ENCODE measurements around the gene SLC35D2.

The SLC35D2 gene

DNA sequence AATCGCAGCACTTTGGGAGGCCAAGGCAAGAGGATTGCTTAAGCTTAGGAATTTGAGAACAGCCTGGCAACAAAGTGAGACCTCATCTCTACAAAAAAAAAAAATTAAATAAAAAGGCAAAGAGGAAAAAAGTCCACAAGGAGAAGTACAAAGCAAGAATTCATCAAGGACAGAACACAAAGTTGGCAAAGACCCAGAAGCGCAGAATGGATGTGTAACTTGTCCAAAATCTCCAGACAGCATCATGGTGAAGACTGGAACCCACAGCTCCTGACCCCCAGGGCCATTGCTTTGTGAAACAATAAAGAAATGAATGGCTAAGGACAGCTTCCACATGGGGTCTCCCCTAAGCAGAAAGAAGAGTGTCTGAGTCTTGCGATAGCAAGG, 89.4 kb downstream of the SLC35D2 start:
- POLR2A ChIA-PET: no interaction called here
- TF ChIP-seq, protein P1, sequence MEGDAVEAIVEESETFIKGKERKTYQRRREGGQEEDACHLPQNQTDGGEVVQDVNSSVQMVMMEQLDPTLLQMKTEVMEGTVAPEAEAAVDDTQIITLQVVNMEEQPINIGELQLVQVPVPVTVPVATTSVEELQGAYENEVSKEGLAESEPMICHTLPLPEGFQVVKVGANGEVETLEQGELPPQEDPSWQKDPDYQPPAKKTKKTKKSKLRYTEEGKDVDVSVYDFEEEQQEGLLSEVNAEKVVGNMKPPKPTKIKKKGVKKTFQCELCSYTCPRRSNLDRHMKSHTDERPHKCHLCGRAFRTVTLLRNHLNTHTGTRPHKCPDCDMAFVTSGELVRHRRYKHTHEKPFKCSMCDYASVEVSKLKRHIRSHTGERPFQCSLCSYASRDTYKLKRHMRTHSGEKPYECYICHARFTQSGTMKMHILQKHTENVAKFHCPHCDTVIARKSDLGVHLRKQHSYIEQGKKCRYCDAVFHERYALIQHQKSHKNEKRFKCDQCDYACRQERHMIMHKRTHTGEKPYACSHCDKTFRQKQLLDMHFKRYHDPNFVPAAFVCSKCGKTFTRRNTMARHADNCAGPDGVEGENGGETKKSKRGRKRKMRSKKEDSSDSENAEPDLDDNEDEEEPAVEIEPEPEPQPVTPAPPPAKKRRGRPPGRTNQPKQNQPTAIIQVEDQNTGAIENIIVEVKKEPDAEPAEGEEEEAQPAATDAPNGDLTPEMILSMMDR (IDR thresholded peaks at IDR 0.05; ENCODE audit: control extremely low read depth, extremely low read depth, low read depth, missing control alignments): no peak
- no peak for DNase-seq (ENCODE audit: extremely low spot score)
- CTCF ChIA-PET: interaction anchor here (0.7 to 1.6 kb wide), 2 partner anchors 10 to 62 kb away, joined by 3 to 4 read pairs; no protein-coding TSS in a partner anchor

- CTCF ChIA-PET: interaction anchor here (0.7 to 1.6 kb wide), 3 partner anchors 11 to 61 kb away, joined by 3 to 4 read pairs (median 3); no protein-coding TSS in a partner anchor
These were observed 89.9 kb downstream of the SLC35D2 start for GRCh38 chr9:96293498-96294158.

GRCh38 chr9:96289392-96289791, 94.1 kb downstream of the SLC35D2 start:
- DNase-seq (ENCODE audit: extremely low spot score): no peak
- CTCF ChIA-PET: no interaction called here
- TF ChIP-seq, protein P1 (IDR thresholded peaks at IDR 0.05; ENCODE audit: control extremely low read depth, extremely low read depth, low read depth, missing control alignments): no peak
- POLR2A ChIA-PET: no interaction called here

More at GRCh38 chr9:96293498-96294158, 89.9 kb downstream of the SLC35D2 start:
- no peak for DNase-seq (ENCODE audit: extremely low spot score)
- TF ChIP-seq, protein P1 (IDR thresholded peaks at IDR 0.05; ENCODE audit: control extremely low read depth, extremely low read depth, low read depth, missing control alignments): no peak
- POLR2A ChIA-PET: no interaction called here

- TF ChIP-seq, protein P1 (IDR thresholded peaks at IDR 0.05; ENCODE audit: control extremely low read depth, extremely low read depth, low read depth, missing control alignments): no peak
- ChIA-PET POLR2A (no interaction called here), CTCF (no interaction called here)
- no peak for DNase-seq (ENCODE audit: extremely low spot score)
These were observed 101.9 kb downstream of the SLC35D2 start for GRCh38 chr9:96281641-96282040.

GRCh38 chr9:96279932-96280331, 103.6 kb downstream of the SLC35D2 start:
- no peak for DNase-seq (ENCODE audit: extremely low spot score)
- ChIA-PET CTCF (no interaction called here), POLR2A (no interaction called here)
- TF ChIP-seq, protein P1 (IDR thresholded peaks at IDR 0.05; ENCODE audit: control extremely low read depth, extremely low read depth, low read depth, missing control alignments): no peak

DNA sequence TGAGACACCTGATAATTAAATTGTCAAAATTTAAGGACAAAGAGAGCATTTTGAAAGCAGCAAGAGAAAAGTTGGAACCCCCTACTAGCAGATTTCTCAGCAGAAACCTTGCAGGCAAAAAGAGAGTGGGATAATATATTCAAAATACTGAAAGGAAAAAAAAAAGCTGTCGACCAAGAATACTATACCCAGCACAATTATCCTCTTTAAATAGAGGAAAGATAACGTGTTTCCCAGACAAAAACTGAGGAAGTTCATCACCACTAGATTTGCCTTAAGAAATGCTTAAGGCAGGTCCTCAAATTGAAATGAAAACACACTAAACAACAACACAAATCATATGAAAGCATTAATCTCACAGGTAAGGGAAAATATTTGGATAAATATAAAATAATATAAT, 108.6 kb downstream of the SLC35D2 start:
- no peak for DNase-seq (ENCODE audit: extremely low spot score)
- ChIA-PET CTCF (no interaction called here), POLR2A (no interaction called here)
- TF ChIP-seq, protein P1 (IDR thresholded peaks at IDR 0.05; ENCODE audit: control extremely low read depth, extremely low read depth, low read depth, missing control alignments): no peak
